Natural killer cell treated with Interleukin-12 subunit alpha and Interleukin-12 subunit beta and Interleukin-15 and Interleukin-18, amount 100 ng/mL, for 72 hours (primary cell): ENCODE measurements around the gene PLEKHA5. TPM values are rescaled to one million over a fixed set of nuclear protein-coding genes. Genes with fewer than 3 reads are reported as not detected.

ENCODE experiments used
- ATAC-seq, 2 donors: fragments of 150-1000 bp; cut with Tn5 transposase in 1 of 2; sonication (Bioruptor Pico), chemical (Tn5 transposase) in 1 of 2; 2 replicates each; pipeline ENCODE4 v1.10.0; 2021
- DNase-seq: peaks from one replicate; pipeline ENCODE4 v3.0.0; 2022; ENCODE audit warnings: low spot score
- H3K27ac Mint-ChIP-seq, 2 donors: 1 replicate in 1 of 2; 2 replicates in 1 of 2; pipeline ENCODE4 v1.8.0; 2022; ENCODE audit warnings: mixed read lengths in 2 of 2, mild to moderate bottlenecking in 1 of 2, moderate library complexity in 1 of 2
- H3K27me3 Mint-ChIP-seq, 2 donors: 1 replicate in 1 of 2; 2 replicates in 1 of 2; pipeline ENCODE4 v1.8.0; 2022; ENCODE audit warnings: mixed read lengths in 2 of 2
- H3K36me3 Mint-ChIP-seq: one replicate; pipeline ENCODE4 v1.8.0; 2022; ENCODE audit warnings: mixed read lengths
- H3K4me1 Mint-ChIP-seq, 2 donors: 1 replicate in 1 of 2; 2 replicates in 1 of 2; pipeline ENCODE4 v1.8.0; 2022; ENCODE audit warnings: low read depth in 2 of 2, mixed read lengths in 2 of 2, mild to moderate bottlenecking in 1 of 2
- H3K4me3 Mint-ChIP-seq: one replicate; pipeline ENCODE4 v1.8.0; 2022; ENCODE audit warnings: mixed read lengths
- H3K9me3 Mint-ChIP-seq: 2 replicates; pipeline ENCODE4 v1.8.0; 2022; ENCODE audit warnings: mixed read lengths
- total RNA-seq, 2 donors: library from RNA; stranded (reverse); gene quantifications; one replicate each; pipeline ENCODE4 v1.2.3, GENCODE V29; 2022

PLEKHA5 gene
- total RNA-seq, 2 donors from 2014 or later = 5.4 to 5.6 TPM

GRCh38 chr12:19206493-19207077 is 77.1 kb downstream of the PLEKHA5 start:
- Mint-ChIP-seq H3K36me3 (peaks cover 9% of the 10 kb centered on the region), H3K27me3 (no peaks in the 10 kb centered on the region), H3K9me3 (no peaks in the 10 kb centered on the region), H3K4me1 (peaks cover 6 to 17% of the 10 kb centered on the region in 2 donors), H3K27ac (no peak overlapping the region), H3K4me3 (no peak overlapping the region)
- ATAC-seq (no peak), DNase-seq (no peak)

DNA sequence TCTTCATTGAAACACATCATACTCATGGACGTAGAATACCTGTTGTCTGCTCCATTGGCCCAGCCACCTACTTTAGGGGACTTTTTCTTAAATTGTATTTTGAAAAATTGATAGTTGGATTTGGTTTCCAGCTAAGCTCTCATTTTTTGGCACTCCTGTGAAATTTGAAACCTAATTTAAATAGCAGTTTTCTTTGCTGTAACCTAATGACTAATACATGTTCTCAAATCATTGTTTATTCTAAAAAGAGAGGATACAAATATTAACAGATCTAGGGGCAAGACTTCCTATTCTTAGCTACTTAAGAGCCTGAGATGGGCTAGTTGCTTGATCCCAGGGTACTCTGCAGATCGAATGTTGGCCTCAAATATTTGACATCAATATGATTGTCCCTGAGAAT is 78.9 kb downstream of the PLEKHA5 start:
- no peak overlapping the region for H3K4me3 Mint-ChIP-seq
- no peak for DNase-seq
- ATAC-seq = no peak
- no peaks in the 10 kb centered on the region for H3K9me3 Mint-ChIP-seq
- no peak overlapping the region for H3K27ac Mint-ChIP-seq
- no peaks in the 10 kb centered on the region for H3K27me3 Mint-ChIP-seq
- peaks cover 2 to 4% of the 10 kb centered on the region in 2 donors for H3K4me1 Mint-ChIP-seq
- H3K36me3 Mint-ChIP-seq = peaks cover 9% of the 10 kb centered on the region

DNA sequence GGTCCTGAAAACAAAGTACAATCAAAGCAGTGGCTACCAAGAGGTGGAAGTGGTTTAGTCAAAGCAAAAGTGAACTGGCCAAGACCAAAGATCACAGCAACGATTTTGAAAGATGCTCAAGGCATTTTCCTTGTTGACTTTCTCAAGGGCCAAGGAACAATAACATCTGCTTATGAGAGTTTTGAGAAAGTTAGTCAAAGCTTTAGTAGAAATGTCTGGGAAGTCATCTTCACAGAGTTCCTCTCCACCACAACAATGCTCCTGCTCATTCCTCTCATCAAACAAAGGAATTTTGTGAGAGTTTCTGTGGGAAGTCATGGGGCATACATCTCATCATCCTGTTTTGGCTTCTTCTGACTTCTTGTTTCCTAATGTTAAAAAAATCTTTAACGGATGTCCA is 80.1 kb downstream of the PLEKHA5 start:
- Mint-ChIP-seq H3K4me1 (no peaks in the 10 kb centered on the region), H3K36me3 (peaks cover 9% of the 10 kb centered on the region), H3K27me3 (no peaks in the 10 kb centered on the region), H3K9me3 (no peaks in the 10 kb centered on the region), H3K4me3 (no peak overlapping the region), H3K27ac (no peak overlapping the region)
- no peak for ATAC-seq
- DNase-seq = no peak

- no peak overlapping the region for H3K27ac Mint-ChIP-seq
- DNase-seq (no peak), ATAC-seq (no peak)
- no peak overlapping the region for H3K4me3 Mint-ChIP-seq
- H3K9me3 Mint-ChIP-seq = no peaks in the 10 kb centered on the region
- H3K27me3 Mint-ChIP-seq = no peaks in the 10 kb centered on the region
- H3K36me3 Mint-ChIP-seq = peaks cover 9% of the 10 kb centered on the region
- H3K4me1 Mint-ChIP-seq = no peaks in the 10 kb centered on the region
Observed at GRCh38 chr12:19211802-19212201, 82.3 kb downstream of the PLEKHA5 start.

- Mint-ChIP-seq H3K4me1 (no peaks in the 10 kb centered on the region), H3K27ac (no peak overlapping the region), H3K36me3 (peaks cover 9% of the 10 kb centered on the region), H3K9me3 (no peaks in the 10 kb centered on the region), H3K4me3 (no peak overlapping the region), H3K27me3 (peaks cover 0 to under 1% of the 10 kb centered on the region in 2 donors)
- no peak for DNase-seq
- ATAC-seq = no peak
Observed at GRCh38 chr12:19212245-19212644, 82.7 kb downstream of the PLEKHA5 start.

DNA sequence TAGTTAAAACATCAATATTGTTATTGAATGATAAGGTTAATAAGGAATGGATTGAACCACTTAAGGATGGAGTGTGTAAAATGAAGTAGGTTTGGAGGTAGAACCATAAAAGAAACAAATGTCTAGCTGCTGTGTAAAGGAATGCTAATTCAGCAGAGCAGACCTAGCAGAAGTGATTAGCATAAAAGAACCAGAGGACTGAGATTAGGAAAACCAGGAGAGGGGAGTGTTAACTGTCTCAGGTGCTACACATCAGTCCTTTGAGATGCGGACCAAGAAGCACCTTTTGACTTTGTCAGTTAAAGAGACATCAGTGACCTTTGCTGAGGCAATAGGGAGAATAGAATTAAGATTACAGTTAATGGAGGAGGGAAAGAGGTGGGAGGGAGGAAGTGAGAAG is 84.5 kb downstream of the PLEKHA5 start:
- ATAC-seq (no peak), DNase-seq (no peak)
- H3K36me3 Mint-ChIP-seq = peaks cover 5% of the 10 kb centered on the region
- H3K27ac Mint-ChIP-seq = no peak overlapping the region
- H3K4me1 Mint-ChIP-seq = no peaks in the 10 kb centered on the region
- no peaks in the 10 kb centered on the region for H3K9me3 Mint-ChIP-seq
- peaks cover 0 to 8% of the 10 kb centered on the region in 2 donors for H3K27me3 Mint-ChIP-seq
- no peak overlapping the region for H3K4me3 Mint-ChIP-seq

DNA sequence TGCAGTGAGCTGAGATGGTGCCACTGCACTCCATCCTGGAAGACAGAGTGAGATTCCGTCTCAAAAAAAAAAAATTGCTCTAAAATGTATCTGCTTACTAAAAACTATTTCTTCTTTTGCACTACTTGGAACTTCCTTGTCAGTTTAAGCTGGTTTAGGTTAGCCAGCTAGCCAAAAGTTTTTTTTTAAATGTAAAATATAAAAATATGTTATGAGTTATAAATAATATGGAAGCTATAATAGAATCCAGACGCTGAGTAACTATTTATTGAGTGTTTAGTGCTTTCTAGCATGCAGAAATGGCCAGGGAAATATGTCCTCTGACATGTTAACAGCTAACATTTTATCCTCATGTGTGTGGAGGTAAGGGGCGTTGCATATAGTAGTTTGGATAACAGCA is 85.6 kb downstream of the PLEKHA5 start:
- Mint-ChIP-seq H3K27me3 (peaks cover 0 to 8% of the 10 kb centered on the region in 2 donors), H3K9me3 (no peaks in the 10 kb centered on the region), H3K4me3 (no peak overlapping the region), H3K27ac (no peak overlapping the region), H3K4me1 (no peaks in the 10 kb centered on the region), H3K36me3 (no peaks in the 10 kb centered on the region)
- DNase-seq (no peak), ATAC-seq (no peak)

DNA sequence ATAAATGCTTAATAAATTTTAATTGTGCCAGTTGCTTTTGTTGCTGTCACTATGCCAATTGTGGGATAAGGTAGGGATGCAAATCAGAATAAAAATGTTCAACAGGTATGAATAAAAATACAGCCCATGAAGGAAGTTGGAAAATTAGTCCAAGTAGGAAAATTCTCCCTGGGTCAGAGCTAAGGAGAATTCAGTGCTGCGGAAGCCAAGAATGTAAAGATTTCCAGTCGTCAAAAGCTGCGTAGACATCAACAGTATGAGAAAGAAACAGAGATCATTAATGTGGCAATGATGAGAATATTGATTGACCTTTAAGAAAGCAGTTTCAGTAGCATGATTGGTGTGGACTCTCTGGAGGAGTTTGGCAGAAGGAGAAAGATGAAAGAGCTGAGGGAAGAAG is 87.9 kb downstream of the PLEKHA5 start:
- H3K27me3 Mint-ChIP-seq = peaks cover 0 to 8% of the 10 kb centered on the region in 2 donors
- H3K4me3 Mint-ChIP-seq = no peak overlapping the region
- no peak overlapping the region for H3K27ac Mint-ChIP-seq
- ATAC-seq (no peak), DNase-seq (no peak)
- no peaks in the 10 kb centered on the region for H3K36me3 Mint-ChIP-seq
- H3K9me3 Mint-ChIP-seq = no peaks in the 10 kb centered on the region
- no peaks in the 10 kb centered on the region for H3K4me1 Mint-ChIP-seq

DNA sequence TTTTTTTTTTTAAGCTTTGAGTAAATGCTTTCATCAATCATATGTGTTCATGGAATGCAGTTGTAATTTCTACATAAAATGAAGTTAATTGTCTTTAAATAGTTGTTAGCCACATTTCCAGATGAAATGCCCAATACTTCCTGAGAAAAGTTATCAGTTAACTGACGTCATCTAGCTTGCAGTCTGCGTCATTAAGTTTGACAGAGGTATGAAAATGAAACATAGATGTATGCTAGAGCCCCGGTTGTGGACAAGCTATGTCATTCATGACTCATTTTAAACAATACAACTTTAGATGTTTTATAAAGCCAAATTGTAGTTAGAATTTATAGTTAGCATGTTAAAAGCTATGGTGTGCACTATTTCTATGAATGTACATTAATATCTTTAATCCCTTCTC is 90.7 kb downstream of the PLEKHA5 start:
- Mint-ChIP-seq H3K36me3 (no peaks in the 10 kb centered on the region), H3K27me3 (peaks cover 0 to 8% of the 10 kb centered on the region in 2 donors), H3K4me1 (no peaks in the 10 kb centered on the region), H3K27ac (peak overlapping the region in 1 of 2 donors; percentile 42), H3K9me3 (no peaks in the 10 kb centered on the region), H3K4me3 (no peak overlapping the region)
- no peak for DNase-seq
- no peak for ATAC-seq

- ATAC-seq (no peak), DNase-seq (no peak)
- peaks cover 0 to 8% of the 10 kb centered on the region in 2 donors for H3K27me3 Mint-ChIP-seq
- H3K9me3 Mint-ChIP-seq = no peaks in the 10 kb centered on the region
- H3K27ac Mint-ChIP-seq = peak overlapping the region in 1 of 2 donors; percentile 42
- H3K36me3 Mint-ChIP-seq = no peaks in the 10 kb centered on the region
- H3K4me3 Mint-ChIP-seq = no peak overlapping the region
- H3K4me1 Mint-ChIP-seq = no peaks in the 10 kb centered on the region
Observed at GRCh38 chr12:19220852-19221466, 91.4 kb downstream of the PLEKHA5 start.

- DNase-seq (no peak), ATAC-seq (no peak)
- Mint-ChIP-seq H3K27ac (no peak overlapping the region), H3K4me1 (no peaks in the 10 kb centered on the region), H3K9me3 (no peaks in the 10 kb centered on the region), H3K36me3 (no peaks in the 10 kb centered on the region), H3K27me3 (peaks cover 0 to 4% of the 10 kb centered on the region in 2 donors), H3K4me3 (no peak overlapping the region)
Observed at GRCh38 chr12:19222558-19222957, 93.0 kb downstream of the PLEKHA5 start.

DNA sequence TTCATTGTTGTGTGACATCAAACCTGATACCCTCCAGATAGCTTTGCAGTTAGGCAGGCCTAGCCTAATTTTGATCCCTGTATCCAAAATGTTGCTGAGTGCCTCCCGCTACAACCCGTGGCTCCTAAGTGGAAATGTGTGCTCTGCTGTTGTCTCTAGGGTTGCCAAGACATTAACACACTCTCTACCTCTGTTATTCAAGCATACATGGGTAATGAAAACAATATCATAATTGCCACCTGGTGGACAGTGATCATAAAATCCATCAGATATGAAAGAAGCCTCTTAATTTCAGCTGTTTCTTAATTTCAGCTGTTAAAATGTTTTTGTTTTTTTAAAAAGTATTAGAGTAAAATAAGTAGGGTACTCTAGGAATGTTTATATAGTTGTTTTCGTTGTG is 93.5 kb downstream of the PLEKHA5 start:
- H3K27ac Mint-ChIP-seq = no peak overlapping the region
- H3K9me3 Mint-ChIP-seq = no peaks in the 10 kb centered on the region
- no peak for ATAC-seq
- H3K27me3 Mint-ChIP-seq = no peaks in the 10 kb centered on the region
- no peaks in the 10 kb centered on the region for H3K36me3 Mint-ChIP-seq
- no peak for DNase-seq
- no peak overlapping the region for H3K4me3 Mint-ChIP-seq
- no peaks in the 10 kb centered on the region for H3K4me1 Mint-ChIP-seq

DNA sequence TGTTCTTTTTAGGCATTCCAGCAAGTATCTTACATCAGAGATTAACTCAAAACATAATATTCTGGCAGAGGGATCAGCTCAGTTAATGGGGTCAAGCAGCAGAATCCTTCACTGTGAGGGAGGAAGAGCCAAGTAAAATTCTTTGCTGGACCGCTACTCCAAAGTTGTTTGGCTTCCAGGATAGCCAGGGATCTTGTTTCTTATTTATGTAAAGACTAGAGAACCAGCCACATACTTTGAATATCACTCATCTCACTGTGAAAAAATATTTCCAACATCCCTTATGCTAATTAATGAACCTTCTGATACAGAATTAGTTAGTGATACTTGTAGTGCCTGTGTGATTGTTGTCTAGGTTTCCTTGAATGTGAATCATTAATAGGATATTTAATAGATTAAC is 94.2 kb downstream of the PLEKHA5 start:
- DNase-seq (no peak), ATAC-seq (no peak)
- Mint-ChIP-seq H3K4me3 (no peak overlapping the region), H3K4me1 (no peaks in the 10 kb centered on the region), H3K36me3 (no peaks in the 10 kb centered on the region), H3K27me3 (no peaks in the 10 kb centered on the region), H3K27ac (no peak overlapping the region), H3K9me3 (no peaks in the 10 kb centered on the region)

DNA sequence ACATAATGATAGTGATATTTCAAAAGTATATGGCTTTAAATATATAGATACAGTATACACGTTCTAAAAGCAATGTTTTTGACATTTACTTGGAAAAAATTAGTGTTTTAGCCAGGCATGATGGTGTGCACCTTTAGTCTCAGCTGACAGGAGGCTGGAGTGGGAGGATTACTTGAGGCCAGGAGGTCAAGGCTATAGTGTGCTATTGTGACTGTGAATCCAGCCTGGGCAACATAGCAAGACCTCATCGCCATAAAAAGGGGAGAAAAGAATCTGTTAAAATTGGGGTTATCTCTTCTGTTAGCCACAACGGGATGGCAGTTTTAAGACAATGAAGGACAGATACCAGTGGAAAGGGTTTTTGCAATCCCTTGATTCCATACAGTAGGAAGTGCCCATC is 95.2 kb downstream of the PLEKHA5 start:
- ATAC-seq = no peak
- no peak overlapping the region for H3K27ac Mint-ChIP-seq
- H3K36me3 Mint-ChIP-seq = no peaks in the 10 kb centered on the region
- no peaks in the 10 kb centered on the region for H3K27me3 Mint-ChIP-seq
- H3K9me3 Mint-ChIP-seq = no peaks in the 10 kb centered on the region
- DNase-seq = no peak
- no peaks in the 10 kb centered on the region for H3K4me1 Mint-ChIP-seq
- H3K4me3 Mint-ChIP-seq = no peak overlapping the region
